Measurements from ENCODE around the gene SRD5A3. TPM values are rescaled to one million over a fixed set of nuclear protein-coding genes. Genes with fewer than 3 reads are reported as not detected.
A peak's percentile ranks its signal among the peaks of the same experiment; 100 is the strongest.

Gene SRD5A3
- total RNA-seq, 1 donor from 2014 or later: 39.5 TPM

- Mint-ChIP-seq H3K9me3 (ENCODE audit: unreplicated experiment) (peaks cover under 1% of the 10 kb centered on the region), H3K4me3 (ENCODE audit: unreplicated experiment) (no peak overlapping the region), H3K36me3 (ENCODE audit: low read depth, unreplicated experiment) (peaks cover 2% of the 10 kb centered on the region), H3K27me3 (ENCODE audit: low read depth, unreplicated experiment) (no peaks in the 10 kb centered on the region), H3K27ac (ENCODE audit: unreplicated experiment) (peak overlapping the region; percentile 11), H3K4me1 (ENCODE audit: low read depth, unreplicated experiment) (peaks cover 10% of the 10 kb centered on the region)
- H3K27ac ChIP-seq (ENCODE audit: low read depth, low read length): peak overlapping the region; percentile 20
- no peak overlapping the region for H3K9ac ChIP-seq (ENCODE audit: low read length)
- no peaks in the 10 kb centered on the region for H3K36me3 ChIP-seq (ENCODE audit: insufficient read depth, low read length)
- H3K79me2 ChIP-seq (ENCODE audit: insufficient read depth, low read length): no peaks in the 10 kb centered on the region
- no peak overlapping the region for H3K4me3 ChIP-seq (ENCODE audit: insufficient read depth, low read depth, low read length)
- H2AFZ ChIP-seq (ENCODE audit: low read depth, low read length): no peak overlapping the region
- FAIRE-seq: no peak
- TF ChIP-seq EZH2 (IDR thresholded peaks at IDR 0.05; ENCODE audit: insufficient read depth, low read length) (no peak), CTCF (IDR thresholded peaks at IDR 0.05; ENCODE audit: insufficient read depth, low read depth, low read length) (no peak)
- peak overlapping the region; percentile 38 for H3K4me2 ChIP-seq (ENCODE audit: low read length)
- peak; percentile 54 for DNase-seq (ENCODE audit: low read depth)
- H3K4me1 ChIP-seq (ENCODE audit: insufficient read depth, low read length): peaks cover 13% of the 10 kb centered on the region
- no peaks in the 10 kb centered on the region for H4K20me1 ChIP-seq (ENCODE audit: insufficient read depth, low read length)
- H3K9me3 ChIP-seq (ENCODE audit: insufficient read depth, low read depth, low read length): no peaks in the 10 kb centered on the region
- no peaks in the 10 kb centered on the region for H3K27me3 ChIP-seq (ENCODE audit: insufficient read depth, low read length)
Observed at GRCh38 chr4:55385201-55385649, 39.2 kb downstream of the SRD5A3 start.

GRCh38 chr4:55386073-55386472, 40.0 kb downstream of the SRD5A3 start:
- Histone ChIP-seq H4K20me1 (ENCODE audit: insufficient read depth, low read length) (no peaks in the 10 kb centered on the region), H3K27me3 (ENCODE audit: insufficient read depth, low read length) (no peaks in the 10 kb centered on the region), H3K79me2 (ENCODE audit: insufficient read depth, low read length) (no peaks in the 10 kb centered on the region), H3K4me3 (ENCODE audit: insufficient read depth, low read depth, low read length) (no peak overlapping the region), H3K36me3 (ENCODE audit: insufficient read depth, low read length) (no peaks in the 10 kb centered on the region), H3K9me3 (ENCODE audit: insufficient read depth, low read depth, low read length) (no peaks in the 10 kb centered on the region), H3K4me1 (ENCODE audit: insufficient read depth, low read length) (peaks cover 13% of the 10 kb centered on the region), H3K4me2 (ENCODE audit: low read length) (no peak overlapping the region), H3K9ac (ENCODE audit: low read length) (no peak overlapping the region), H3K27ac (ENCODE audit: low read depth, low read length) (no peak overlapping the region), H2AFZ (ENCODE audit: low read depth, low read length) (no peak overlapping the region)
- peaks cover 3% of the 10 kb centered on the region for H3K9me3 Mint-ChIP-seq (ENCODE audit: unreplicated experiment)
- DNase-seq (ENCODE audit: low read depth) (peak; percentile 37), FAIRE-seq (peak; percentile 9)
- no peak overlapping the region for H3K4me3 Mint-ChIP-seq (ENCODE audit: unreplicated experiment)
- TF ChIP-seq CTCF (IDR thresholded peaks at IDR 0.05; ENCODE audit: insufficient read depth, low read depth, low read length) (no peak), EZH2 (IDR thresholded peaks at IDR 0.05; ENCODE audit: insufficient read depth, low read length) (no peak)
- H3K27ac Mint-ChIP-seq (ENCODE audit: unreplicated experiment): no peak overlapping the region
- H3K36me3 Mint-ChIP-seq (ENCODE audit: low read depth, unreplicated experiment): peaks cover 2% of the 10 kb centered on the region
- H3K4me1 Mint-ChIP-seq (ENCODE audit: low read depth, unreplicated experiment): peaks cover 10% of the 10 kb centered on the region
- H3K27me3 Mint-ChIP-seq (ENCODE audit: low read depth, unreplicated experiment): no peaks in the 10 kb centered on the region

GRCh38 chr4:55386840-55387239, 40.8 kb downstream of the SRD5A3 start:
- FAIRE-seq (no peak), DNase-seq (ENCODE audit: low read depth) (no peak)
- no peak overlapping the region for H3K27ac Mint-ChIP-seq (ENCODE audit: unreplicated experiment)

More at GRCh38 chr4:55386840-55387239, 40.8 kb downstream of the SRD5A3 start:
- H3K4me3 Mint-ChIP-seq (ENCODE audit: unreplicated experiment): no peak overlapping the region
- H3K27me3 ChIP-seq (ENCODE audit: insufficient read depth, low read length): no peaks in the 10 kb centered on the region
- H4K20me1 ChIP-seq (ENCODE audit: insufficient read depth, low read length): no peaks in the 10 kb centered on the region
- peaks cover 13% of the 10 kb centered on the region for H3K4me1 ChIP-seq (ENCODE audit: insufficient read depth, low read length)
- H3K9me3 ChIP-seq (ENCODE audit: insufficient read depth, low read depth, low read length): no peaks in the 10 kb centered on the region
- H3K9me3 Mint-ChIP-seq (ENCODE audit: unreplicated experiment): peaks cover 3% of the 10 kb centered on the region
- H3K27ac ChIP-seq (ENCODE audit: low read depth, low read length): no peak overlapping the region
- TF ChIP-seq CTCF (IDR thresholded peaks at IDR 0.05; ENCODE audit: insufficient read depth, low read depth, low read length) (no peak), EZH2 (IDR thresholded peaks at IDR 0.05; ENCODE audit: insufficient read depth, low read length) (no peak)
- peaks cover 2% of the 10 kb centered on the region for H3K36me3 Mint-ChIP-seq (ENCODE audit: low read depth, unreplicated experiment)
- H3K27me3 Mint-ChIP-seq (ENCODE audit: low read depth, unreplicated experiment): no peaks in the 10 kb centered on the region
- H3K36me3 ChIP-seq (ENCODE audit: insufficient read depth, low read length): no peaks in the 10 kb centered on the region
- H3K4me1 Mint-ChIP-seq (ENCODE audit: low read depth, unreplicated experiment): peaks cover 10% of the 10 kb centered on the region
- H2AFZ ChIP-seq (ENCODE audit: low read depth, low read length): no peak overlapping the region
- no peak overlapping the region for H3K4me3 ChIP-seq (ENCODE audit: insufficient read depth, low read depth, low read length)
- H3K4me2 ChIP-seq (ENCODE audit: low read length): no peak overlapping the region
- no peaks in the 10 kb centered on the region for H3K79me2 ChIP-seq (ENCODE audit: insufficient read depth, low read length)
- H3K9ac ChIP-seq (ENCODE audit: low read length): no peak overlapping the region
